Fibroblast of lung (primary cell): ENCODE measurements around the gene NCK2. TPM values are rescaled to one million over a fixed set of nuclear protein-coding genes. Genes with fewer than 3 reads are reported as not detected.

Source experiments
- DNase-seq, 2 donors: peaks; one replicate each; pipeline versions ENCODE4 v3.0.0 to v3.0.0-alpha.2; 2010; ENCODE audit warnings: low read depth in 2 of 2
- H2AFZ ChIP-seq: 2 replicates; pipeline ENCODE4 v1.5.1; 2012; ENCODE audit warnings: low read length, control low read depth, inconsistent platforms
- H3K27ac ChIP-seq: 2 replicates; pipeline ENCODE4 v1.5.1; 2011; ENCODE audit warnings: low read length, control low read depth; ENCODE audit not compliant: insufficient read depth
- H3K27me3 ChIP-seq: 2 replicates; pipeline ENCODE4 v1.5.1; 2011; ENCODE audit warnings: mild to moderate bottlenecking, low read length; ENCODE audit not compliant: control insufficient read depth, insufficient read depth
- H3K36me3 ChIP-seq: 2 replicates; pipeline ENCODE4 v1.5.1; 2011; ENCODE audit warnings: low read length; ENCODE audit not compliant: control insufficient read depth, insufficient read depth
- H3K4me1 ChIP-seq: 2 replicates; pipeline ENCODE4 v1.5.1; 2011; ENCODE audit warnings: low read length; ENCODE audit not compliant: control insufficient read depth, insufficient read depth; ENCODE audit errors: extremely low read depth
- H3K4me2 ChIP-seq: 2 replicates; pipeline ENCODE4 v1.5.1; 2011; ENCODE audit warnings: low read length, control low read depth; ENCODE audit not compliant: insufficient read depth; ENCODE audit errors: extremely low read depth
- H3K4me3 ChIP-seq, 4 experiments: fragments of 200-600 bp in 1 of 4; sonication (generic) in 1 of 4; replicated peaks in 1 of 4; 2 replicates each; pipeline ENCODE4 v1.5.1; 2011 to 2016; ENCODE audit warnings: low read length in 4 of 4, low read depth in 3 of 4, mild to moderate bottlenecking in 3 of 4, control low read depth in 2 of 4, inconsistent platforms in 1 of 4, mixed read lengths in 1 of 4; ENCODE audit not compliant: insufficient read depth in 1 of 4; ENCODE audit errors: control extremely low read depth in 1 of 4
- H3K79me2 ChIP-seq: 2 replicates; pipeline ENCODE4 v1.5.1; 2012; ENCODE audit warnings: mild to moderate bottlenecking, low read length, inconsistent platforms; ENCODE audit not compliant: control insufficient read depth, insufficient read depth
- H3K9ac ChIP-seq: 2 replicates; pipeline ENCODE4 v1.5.1; 2011; ENCODE audit warnings: mild to moderate bottlenecking, low read length, control low read depth; ENCODE audit not compliant: insufficient read depth
- H3K9me3 ChIP-seq: 2 replicates; pipeline ENCODE4 v1.5.1; 2012; ENCODE audit warnings: low read depth, low read length; ENCODE audit not compliant: control insufficient read depth, insufficient read depth
- H4K20me1 ChIP-seq: 2 replicates; pipeline ENCODE4 v1.5.1; 2011; ENCODE audit warnings: low read length; ENCODE audit not compliant: control insufficient read depth, insufficient read depth; ENCODE audit errors: extremely low read depth
- CTCF ChIP-seq, 2 donors: IDR thresholded peaks in 1 of 2; conservative IDR thresholded peaks in 1 of 2; 1 replicate in 1 of 2; 2 replicates in 1 of 2; pipeline ENCODE4 v1.5.1; 2011 to 2012; ENCODE audit warnings: low read length in 2 of 2, control low read depth in 1 of 2, inconsistent platforms in 1 of 2, low read depth in 1 of 2, mild to moderate bottlenecking in 1 of 2
- EZH2 ChIP-seq: IDR thresholded peaks from 2 replicates; pipeline ENCODE4 v1.5.1; 2012; ENCODE audit warnings: low read length, control low read depth, mild to moderate bottlenecking; ENCODE audit errors: missing control alignments
- polyA plus RNA-seq, 2 donors: library from polyadenylated mRNA; depleted of rRNA in 1 of 2; stranded (reverse) in 1 of 2; unstranded in 1 of 2; fragments of >200 nt; gene quantifications; 2 replicates each; pipeline ENCODE4 v1.2.1, GENCODE V29; 2011 to 2012; ENCODE audit warnings: missing spikeins in 1 of 2
- total RNA-seq: library from RNA; depleted of rRNA; stranded (reverse); fragments of >200 nt; gene quantifications from 2 replicates; pipeline ENCODE4 v1.2.1, GENCODE V29; 2014

Gene NCK2
- total and polyA plus RNA-seq, 2 donors (not counting 1 experiment from before 2014, with no cell fraction given) = 25.4 to 51.3 TPM

- Histone ChIP-seq H4K20me1 (no peaks in the 10 kb centered on the region), H3K9ac (no peak overlapping the region), H3K4me3 (no peak overlapping the region), H3K36me3 (no peaks in the 10 kb centered on the region), H3K4me2 (no peak overlapping the region), H3K4me1 (no peaks in the 10 kb centered on the region), H3K9me3 (no peaks in the 10 kb centered on the region), H3K27me3 (no peaks in the 10 kb centered on the region), H3K79me2 (no peaks in the 10 kb centered on the region), H2AFZ (no peak overlapping the region), H3K27ac (no peak overlapping the region)
- TF ChIP-seq EZH2 = no peak
- no peak for TF ChIP-seq CTCF (conservative IDR thresholded peaks at IDR 0.05 in 1 of 2, IDR thresholded peaks at IDR 0.05 in 1 of 2; ENCODE audit: low read depth in 1 of 2, low read length in 2 of 2)
- DNase-seq = no peak
These were observed 162.5 kb downstream of the NCK2 start for GRCh38 chr2:105907184-105907583.

- no peak overlapping the region for H3K27ac ChIP-seq
- H4K20me1 ChIP-seq = no peaks in the 10 kb centered on the region
- no peaks in the 10 kb centered on the region for H3K36me3 ChIP-seq
- no peak for DNase-seq
- H3K27me3 ChIP-seq = no peaks in the 10 kb centered on the region
- TF ChIP-seq CTCF (conservative IDR thresholded peaks at IDR 0.05 in 1 of 2, IDR thresholded peaks at IDR 0.05 in 1 of 2; ENCODE audit: low read depth in 1 of 2, low read length in 2 of 2) (no peak), EZH2 (no peak)
- no peaks in the 10 kb centered on the region for H3K9me3 ChIP-seq
- H3K4me3 ChIP-seq = no peak overlapping the region
- H3K4me1 ChIP-seq = no peaks in the 10 kb centered on the region
- H2AFZ ChIP-seq = no peak overlapping the region
- H3K9ac ChIP-seq = no peak overlapping the region
- H3K4me2 ChIP-seq = no peak overlapping the region
- no peaks in the 10 kb centered on the region for H3K79me2 ChIP-seq
These were observed 164.5 kb downstream of the NCK2 start for GRCh38 chr2:105909215-105909614.

GRCh38 chr2:105910497-105911238 is 166.0 kb downstream of the NCK2 start:
- Histone ChIP-seq H3K9ac (no peak overlapping the region), H3K4me2 (no peak overlapping the region), H4K20me1 (no peaks in the 10 kb centered on the region), H2AFZ (no peak overlapping the region), H3K27ac (no peak overlapping the region), H3K9me3 (no peaks in the 10 kb centered on the region), H3K36me3 (no peaks in the 10 kb centered on the region), H3K4me1 (no peaks in the 10 kb centered on the region), H3K27me3 (no peaks in the 10 kb centered on the region), H3K79me2 (no peaks in the 10 kb centered on the region), H3K4me3 (no peak overlapping the region)
- TF ChIP-seq CTCF (conservative IDR thresholded peaks at IDR 0.05 in 1 of 2, IDR thresholded peaks at IDR 0.05 in 1 of 2; ENCODE audit: low read depth in 1 of 2, low read length in 2 of 2) (no peak), EZH2 (no peak)
- DNase-seq = no peak
